NCI-H510A (cell line): ENCODE results near the gene MAGEB16.

ENCODE experiments used
- DNase-seq: peaks from one replicate; lab custom pipeline; 2025; lab: John Stamatoyannopoulos, UW

MAGEB16 gene

GRCh38 chrX:35798042-35798441 lies at the start of gene MAGEB16:
MAGEB16 (plus strand) TSS chrX:35798342; CDS start chrX:35802197, 3,855 bp downstream.
- no peak for DNase-seq

- DNase-seq, result no peak
These were observed 24.1 kb upstream of the MAGEB16 start for GRCh38 chrX:35773958-35774564.

GRCh38 chrX:35785075-35785474 lies 13.1 kb upstream of the MAGEB16 start:
- DNase-seq, result no peak

GRCh38 chrX:35786271-35786670 lies 11.9 kb upstream of the MAGEB16 start:
- no peak for DNase-seq

GRCh38 chrX:35787867-35788266 lies 10.3 kb upstream of the MAGEB16 start:
- DNase-seq, result no peak

GRCh38 chrX:35800474-35800873 lies 2.3 kb downstream of the MAGEB16 start:
- DNase-seq, result no peak

GRCh38 chrX:35809781-35810180 lies 11.6 kb downstream of the MAGEB16 start:
- no peak for DNase-seq

- no peak for DNase-seq
These were observed 21.1 kb downstream of the MAGEB16 start for GRCh38 chrX:35819241-35819640.

GRCh38 chrX:35826503-35826902 lies 28.4 kb downstream of the MAGEB16 start:
- no peak for DNase-seq

GRCh38 chrX:35829501-35829900 lies 31.4 kb downstream of the MAGEB16 start:
- no peak for DNase-seq

- DNase-seq, result no peak
These were observed 43.7 kb downstream of the MAGEB16 start for GRCh38 chrX:35841872-35842271.

GRCh38 chrX:35842674-35843073 lies 44.5 kb downstream of the MAGEB16 start:
- no peak for DNase-seq

GRCh38 chrX:35847736-35848135 lies 49.6 kb downstream of the MAGEB16 start:
- DNase-seq, result no peak
